ENCODE measurements around the gene RND3. TPM values are rescaled to one million over a fixed set of nuclear protein-coding genes. Genes with fewer than 3 reads are reported as not detected.

RND3 gene
- total and polyA plus RNA-seq, 9 of the 15 experiments (the other 6 are each of a cell fraction or from before 2014, with no cell fraction given): 0.22 to 0.64 (median 0.29) TPM; not detected in 4

DNA sequence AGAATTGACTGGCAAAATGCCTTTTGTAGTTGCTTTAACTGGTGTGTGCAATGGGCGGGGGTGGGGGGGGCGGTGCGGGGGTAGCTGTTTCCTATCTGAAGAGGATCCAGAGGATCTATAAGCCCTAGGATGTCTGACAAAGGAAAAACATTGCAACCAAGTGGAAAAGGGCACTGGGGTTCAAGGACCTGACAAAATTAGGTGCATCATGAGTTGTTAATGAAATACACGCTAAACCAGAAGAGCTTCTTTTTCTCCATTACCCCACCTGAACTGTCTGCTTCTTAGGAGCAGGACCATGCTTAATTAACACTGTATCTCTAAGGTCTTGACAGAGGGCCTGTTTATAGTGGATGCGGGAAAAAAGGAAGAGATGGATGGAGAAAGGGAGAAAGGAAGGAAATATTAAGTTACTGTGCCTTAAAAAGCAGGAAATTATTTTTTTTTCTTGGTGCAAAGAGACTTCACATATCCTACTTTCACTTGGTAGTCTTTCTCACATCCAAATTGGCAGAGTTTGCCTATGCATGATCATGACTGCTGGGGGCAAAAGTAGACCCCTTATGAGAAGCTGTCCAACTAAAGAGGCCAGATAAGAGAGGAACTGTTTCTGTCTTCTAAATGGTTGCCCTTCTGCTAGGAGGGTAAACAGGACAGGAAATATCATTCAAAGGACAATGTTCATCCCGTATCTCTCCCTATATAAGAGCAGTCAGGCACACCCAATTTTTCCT, 4.6 kb downstream of the RND3 start:
- Histone ChIP-seq H3K9me3 (replicated peaks; ENCODE audit: control insufficient read depth, insufficient read depth, low read depth, low read length) (no peaks in the 10 kb centered on the region), H3K4me3 (no peak overlapping the region), H3K4me2 (ENCODE audit: insufficient read depth, low read length) (no peak overlapping the region), H2AFZ (ENCODE audit: low read depth, low read length) (no peak overlapping the region), H3K4me1 (replicated peaks in 1 of 2; ENCODE audit: control insufficient read depth in 2 of 2, insufficient read depth in 2 of 2, low read length in 2 of 2) (peaks cover 0 to 8% of the 10 kb centered on the region in 2 experiments; a peak in 1 of 5 replicates), H3K36me3 (ENCODE audit: control insufficient read depth, insufficient read depth, low read length) (no peaks in the 10 kb centered on the region), H3K79me2 (ENCODE audit: control insufficient read depth, insufficient read depth, low read length) (no peaks in the 10 kb centered on the region), H4K20me1 (replicated peaks; ENCODE audit: control insufficient read depth, insufficient read depth, low read length) (no peaks in the 10 kb centered on the region), H3K9ac (ENCODE audit: insufficient read depth in 1 of 2, low read depth in 2 of 2, low read length in 2 of 2) (no peak overlapping the region), H3K27ac (ENCODE audit: extremely low read depth, low read depth, low read length) (no peak overlapping the region), H3K9me1 (ENCODE audit: control insufficient read depth, insufficient read depth, low read length) (no peaks in the 10 kb centered on the region), H3K27me3 (ENCODE audit: control insufficient read depth in 2 of 2, insufficient read depth in 2 of 2, low read length in 2 of 2) (0 out of 5 replicates have a peak, but pooled peaks cover 0 to 6% of the 10 kb centered on the region in 2 experiments)
- ATAC-seq (no peak), DNase-seq (ENCODE audit: extremely low read depth in 1 of 4, low spot score in 3 of 4) (no peak), FAIRE-seq (no peak)
- intact Hi-C loops (cut with micrococcal nuclease) (no loop called here), in situ Hi-C loops (cut with MboI) (loop anchor here (25.0 kb wide), 1 partner anchor 871 kb away; no protein-coding TSS in a partner anchor)
- ChIA-PET POLR2A (no interaction called here), CTCF (ENCODE audit: low intra/inter-chr PET ratio) (no interaction called here)
- WGBS (ENCODE audit: insufficient coverage, low coverage, missing lambda C conversion rate): 0% methylated on average over 6 of the region's 6 CpGs
- no TSS peak for BruUV-seq (replicated peaks)
- TF ChIP-seq ETV6 (IDR thresholded peaks at IDR 0.05; ENCODE audit: borderline replicate concordance in 1 of 2, low read depth in 2 of 2, low read length in 1 of 2) (no peak), ETV6 (CRISPR knock-in tag; IDR thresholded peaks at IDR 0.05; ENCODE audit: borderline replicate concordance) (no peak), RBM25 (IDR thresholded peaks at IDR 0.05; ENCODE audit: low read depth, low read length, severe bottlenecking) (no peak), MECOM (CRISPR knock-in tag; IDR thresholded peaks at IDR 0.05) (no peak), SMAD1 (IDR thresholded peaks at IDR 0.05; ENCODE audit: low read depth, low read length, partially characterized antibody) (no peak)
- TF ChIP-seq, protein P1, sequence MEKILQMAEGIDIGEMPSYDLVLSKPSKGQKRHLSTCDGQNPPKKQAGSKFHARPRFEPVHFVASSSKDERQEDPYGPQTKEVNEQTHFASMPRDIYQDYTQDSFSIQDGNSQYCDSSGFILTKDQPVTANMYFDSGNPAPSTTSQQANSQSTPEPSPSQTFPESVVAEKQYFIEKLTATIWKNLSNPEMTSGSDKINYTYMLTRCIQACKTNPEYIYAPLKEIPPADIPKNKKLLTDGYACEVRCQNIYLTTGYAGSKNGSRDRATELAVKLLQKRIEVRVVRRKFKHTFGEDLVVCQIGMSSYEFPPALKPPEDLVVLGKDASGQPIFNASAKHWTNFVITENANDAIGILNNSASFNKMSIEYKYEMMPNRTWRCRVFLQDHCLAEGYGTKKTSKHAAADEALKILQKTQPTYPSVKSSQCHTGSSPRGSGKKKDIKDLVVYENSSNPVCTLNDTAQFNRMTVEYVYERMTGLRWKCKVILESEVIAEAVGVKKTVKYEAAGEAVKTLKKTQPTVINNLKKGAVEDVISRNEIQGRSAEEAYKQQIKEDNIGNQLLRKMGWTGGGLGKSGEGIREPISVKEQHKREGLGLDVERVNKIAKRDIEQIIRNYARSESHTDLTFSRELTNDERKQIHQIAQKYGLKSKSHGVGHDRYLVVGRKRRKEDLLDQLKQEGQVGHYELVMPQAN (IDR thresholded peaks at IDR 0.05; ENCODE audit: borderline replicate concordance): no peak
